Germinal center (tissue), 1 donor: Measurements from ENCODE around the gene DGCR8.

Source experiments
- DNase-seq: peaks from one replicate; pipeline ENCODE4 v3.0.0; 2012; ENCODE audit warnings: mixed read lengths, low spot score

Gene DGCR8

DNA sequence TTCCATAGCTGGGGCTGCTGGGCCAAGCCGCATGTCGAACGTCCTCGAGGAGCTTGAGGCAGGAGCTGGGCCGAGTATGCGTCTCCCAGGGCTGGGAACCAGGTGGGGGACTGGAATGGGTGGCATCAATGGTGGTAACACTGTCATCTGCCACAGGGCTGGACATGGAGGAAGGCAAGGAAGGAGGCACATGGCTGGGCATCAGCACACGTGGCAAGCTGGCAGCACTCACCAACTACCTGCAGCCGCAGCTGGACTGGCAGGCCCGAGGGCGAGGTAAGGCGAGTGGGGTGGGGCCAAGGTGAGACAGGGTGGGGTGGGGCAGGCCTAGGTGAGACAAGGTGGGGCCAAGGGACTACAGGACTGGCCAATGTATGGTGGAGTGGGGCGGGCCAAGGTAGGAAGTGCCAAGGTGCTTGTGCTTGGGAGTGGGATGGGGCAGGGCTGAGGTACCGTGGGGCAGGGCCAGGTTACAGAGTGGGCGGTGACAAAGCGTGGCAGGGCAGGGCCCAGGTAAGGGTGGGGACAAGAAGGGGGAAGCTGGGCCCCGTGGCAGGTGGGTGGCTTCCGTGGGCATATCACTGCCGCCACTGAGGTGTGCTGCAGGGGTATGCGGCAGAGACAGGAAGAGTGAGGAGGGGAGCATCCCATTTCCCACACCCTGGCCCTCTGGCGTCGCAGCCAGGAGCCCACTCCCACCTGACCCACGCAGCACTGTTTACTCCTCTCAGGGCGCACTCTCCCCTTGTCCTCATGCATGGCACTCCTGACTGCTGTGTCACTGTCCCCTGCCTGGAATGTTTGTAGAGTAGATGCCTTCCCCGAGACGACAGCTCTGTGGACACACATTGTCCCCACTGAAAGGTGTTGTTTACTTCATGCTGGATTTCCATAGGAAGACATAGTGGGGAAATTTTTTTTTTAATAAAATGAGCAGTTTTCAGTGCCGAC lies 27.5 kb upstream of the DGCR8 start:
- no peak for DNase-seq

DNA sequence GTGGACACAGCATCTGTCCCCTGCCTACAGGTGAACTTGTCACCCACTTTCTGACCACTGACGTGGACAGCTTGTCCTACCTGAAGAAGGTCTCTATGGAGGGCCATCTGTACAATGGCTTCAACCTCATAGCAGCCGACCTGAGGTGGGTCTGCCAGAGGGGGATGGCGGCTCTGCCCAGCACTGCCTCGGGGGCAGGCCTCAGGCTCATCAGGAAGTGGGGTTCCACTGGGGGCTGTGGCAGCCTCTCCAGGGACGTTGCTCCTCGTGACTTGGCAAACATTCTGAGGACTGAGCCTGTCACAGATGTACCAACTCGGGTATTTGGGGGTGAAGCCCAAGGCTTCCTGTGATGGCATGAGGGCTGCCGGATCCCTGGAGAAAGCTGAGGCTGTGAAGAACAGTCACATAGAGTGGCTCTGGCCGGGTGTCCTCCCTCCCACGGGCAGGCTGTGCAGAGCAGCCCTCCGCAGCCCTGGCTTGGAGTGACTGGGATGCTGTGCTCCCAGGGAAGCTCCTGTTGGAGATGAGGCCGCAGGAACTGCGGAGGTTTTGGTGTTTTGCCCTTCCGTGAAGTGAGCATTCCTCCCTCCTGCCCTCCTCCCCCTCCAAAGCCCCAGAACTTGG lies 26.5 kb upstream of the DGCR8 start:
- no peak for DNase-seq

DNA sequence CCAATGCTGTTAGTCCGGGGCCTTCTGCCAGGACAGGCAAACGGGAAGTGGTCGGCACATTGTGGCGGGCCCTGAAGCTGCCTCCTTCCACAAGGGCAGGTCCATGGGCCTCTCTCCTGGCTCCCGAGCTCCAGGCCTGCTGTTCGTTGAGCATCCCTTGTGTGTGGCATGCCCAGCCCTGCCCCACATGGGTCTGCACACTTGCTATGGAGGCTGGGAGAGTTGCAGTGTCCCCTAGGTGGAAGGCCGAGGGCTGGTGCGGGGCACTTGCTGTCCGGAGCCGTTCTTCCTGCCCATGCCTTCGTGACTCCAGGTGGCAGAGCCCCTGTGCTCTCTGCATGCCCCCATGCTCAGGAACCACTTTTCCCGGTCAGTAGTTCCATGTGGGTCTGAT lies 26.0 kb upstream of the DGCR8 start:
- no peak for DNase-seq

DNA sequence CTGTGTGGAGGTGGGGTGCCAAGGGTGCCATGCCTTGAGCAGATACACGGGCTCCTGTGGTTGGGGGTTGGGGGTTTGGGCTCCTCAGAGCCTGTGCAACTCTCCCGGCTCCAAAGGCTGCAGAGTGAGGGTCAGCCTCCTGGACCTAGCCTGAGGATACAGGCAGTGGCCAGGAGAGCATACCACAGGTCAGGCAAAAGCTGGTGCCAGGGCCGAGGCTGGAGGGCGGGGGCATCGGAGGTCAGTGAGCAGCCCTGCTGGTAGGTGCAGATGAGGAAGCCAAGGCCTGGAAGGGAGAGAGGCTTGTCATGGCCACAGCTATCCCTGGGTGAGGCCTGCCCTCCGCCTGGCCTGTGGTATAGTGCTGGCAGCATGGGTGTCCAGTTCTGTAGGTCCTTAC lies 25.6 kb upstream of the DGCR8 start:
- DNase-seq, result no peak

DNA sequence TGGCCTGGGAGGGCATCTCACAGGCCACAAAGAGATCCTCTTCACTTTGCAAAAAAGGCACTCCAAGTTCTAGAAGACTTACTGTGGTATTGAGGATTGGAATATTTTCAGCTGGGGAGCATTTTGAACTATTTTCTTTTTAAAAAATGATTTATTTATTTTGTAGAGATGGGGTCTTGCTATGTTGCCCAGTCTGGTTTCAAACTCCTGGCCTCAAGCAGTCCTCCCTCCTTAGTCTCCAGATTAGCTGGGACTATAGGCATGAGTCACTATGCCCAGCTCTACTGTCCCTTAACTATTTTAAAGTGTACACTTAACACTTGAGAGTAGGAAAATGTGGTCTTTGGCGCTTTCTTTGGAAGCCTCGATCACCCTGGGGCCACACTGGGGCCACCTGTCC lies 24.9 kb upstream of the DGCR8 start:
- no peak for DNase-seq

DNA sequence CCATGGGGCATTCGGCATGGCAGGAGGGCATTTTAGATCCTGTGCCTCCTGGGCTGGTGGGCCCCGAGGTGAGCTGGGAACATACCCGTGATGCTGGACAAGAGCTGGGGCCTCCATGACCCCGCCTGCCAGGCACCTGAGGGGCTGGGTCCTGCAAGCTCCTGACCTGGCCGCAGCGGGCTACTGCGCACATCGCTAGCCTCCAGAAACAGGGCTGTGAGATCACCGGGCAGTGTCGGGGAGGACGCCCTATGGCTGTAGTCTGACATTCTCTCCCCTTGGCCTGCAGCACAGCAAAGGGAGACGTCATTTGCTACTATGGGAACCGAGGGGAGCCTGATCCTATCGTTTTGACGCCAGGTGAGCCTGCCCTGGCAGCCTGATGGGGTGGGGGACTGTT lies 24.4 kb upstream of the DGCR8 start:
- DNase-seq, result no peak

DNA sequence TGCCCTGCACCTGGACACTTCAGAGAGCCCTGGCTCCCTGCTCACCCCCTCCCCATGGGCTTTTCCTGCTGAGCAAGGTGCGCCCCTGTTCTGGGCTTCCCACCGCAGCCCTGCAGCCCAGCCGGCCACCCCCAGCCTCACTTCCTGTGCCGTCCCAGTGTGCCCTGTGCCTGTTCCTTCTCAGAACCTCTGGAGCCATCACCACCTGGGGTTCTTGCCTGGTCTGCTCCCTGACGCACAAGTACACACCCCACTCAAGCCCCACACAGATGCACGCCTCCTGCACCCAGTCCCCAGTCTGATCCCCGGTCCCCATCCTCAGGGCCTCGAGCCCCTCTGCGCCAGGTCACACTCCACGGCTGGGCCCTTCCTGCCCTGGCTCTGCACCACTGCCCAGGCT lies 23.9 kb upstream of the DGCR8 start:
- DNase-seq, result no peak

DNA sequence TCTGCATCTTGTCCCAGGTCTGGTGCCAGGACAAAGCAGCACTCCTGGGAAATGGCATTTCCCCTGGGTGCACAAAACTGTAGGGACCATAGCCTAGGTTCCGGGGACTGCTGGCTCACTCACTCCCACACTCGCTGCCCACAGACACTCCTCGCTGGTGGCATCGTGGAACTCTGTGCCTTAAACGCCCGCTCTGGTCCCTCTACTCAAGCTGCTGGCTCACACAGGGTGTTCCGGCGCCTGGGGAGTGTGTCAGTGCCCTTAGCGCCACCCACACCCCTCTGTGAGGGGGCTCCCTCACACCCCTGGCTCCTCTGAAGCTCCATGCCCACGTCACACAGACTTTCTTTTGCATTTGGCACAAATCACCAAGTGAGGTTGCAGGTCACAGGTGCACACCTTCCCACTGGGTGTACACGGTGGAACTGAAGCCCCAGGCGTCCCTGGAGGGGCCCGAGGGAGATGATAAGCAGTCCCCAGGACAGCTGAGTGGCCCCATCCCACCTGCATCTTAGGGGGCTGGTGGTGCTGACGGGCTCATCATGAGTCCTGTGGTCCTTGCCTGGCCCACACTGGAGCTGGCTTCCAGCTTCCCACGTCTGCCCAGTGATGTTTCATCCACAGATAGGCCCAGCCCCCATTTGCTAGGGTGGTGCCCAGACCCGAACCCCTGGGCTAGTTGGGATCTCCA lies 23.2 kb upstream of the DGCR8 start:
- no peak for DNase-seq

DNA sequence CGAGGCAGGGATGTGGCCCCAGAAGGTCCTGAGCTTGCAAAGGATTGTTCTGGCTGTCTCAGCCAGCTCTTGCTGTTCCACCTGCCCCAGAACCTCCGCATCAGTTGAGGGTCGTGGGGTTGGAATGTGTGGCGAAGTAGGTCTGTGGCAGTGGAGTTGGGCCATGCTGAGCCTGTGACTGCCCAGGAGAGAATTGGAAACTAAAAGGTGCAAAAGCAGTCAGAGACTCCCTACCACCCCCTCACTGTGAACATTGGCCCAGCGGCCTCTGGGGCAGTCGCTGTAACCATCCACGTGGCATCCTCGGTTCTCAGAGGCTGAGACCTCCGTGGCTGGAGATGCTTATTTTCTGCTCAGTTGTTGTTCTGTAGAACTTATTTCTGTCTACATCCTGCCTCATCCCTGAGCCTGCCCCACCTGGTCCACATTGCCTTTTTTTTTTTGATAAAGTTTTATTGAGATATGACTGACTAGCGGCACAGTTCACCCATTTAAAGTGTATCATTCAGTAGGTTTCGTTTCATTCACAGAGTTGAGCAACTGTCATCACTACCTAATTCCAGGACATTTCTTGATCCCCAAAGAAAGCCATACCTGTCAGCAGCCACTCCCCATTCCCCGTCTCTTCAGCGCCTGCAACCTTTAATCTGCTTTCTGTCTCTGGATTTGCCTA lies 22.3 kb upstream of the DGCR8 start:
- no peak for DNase-seq

DNA sequence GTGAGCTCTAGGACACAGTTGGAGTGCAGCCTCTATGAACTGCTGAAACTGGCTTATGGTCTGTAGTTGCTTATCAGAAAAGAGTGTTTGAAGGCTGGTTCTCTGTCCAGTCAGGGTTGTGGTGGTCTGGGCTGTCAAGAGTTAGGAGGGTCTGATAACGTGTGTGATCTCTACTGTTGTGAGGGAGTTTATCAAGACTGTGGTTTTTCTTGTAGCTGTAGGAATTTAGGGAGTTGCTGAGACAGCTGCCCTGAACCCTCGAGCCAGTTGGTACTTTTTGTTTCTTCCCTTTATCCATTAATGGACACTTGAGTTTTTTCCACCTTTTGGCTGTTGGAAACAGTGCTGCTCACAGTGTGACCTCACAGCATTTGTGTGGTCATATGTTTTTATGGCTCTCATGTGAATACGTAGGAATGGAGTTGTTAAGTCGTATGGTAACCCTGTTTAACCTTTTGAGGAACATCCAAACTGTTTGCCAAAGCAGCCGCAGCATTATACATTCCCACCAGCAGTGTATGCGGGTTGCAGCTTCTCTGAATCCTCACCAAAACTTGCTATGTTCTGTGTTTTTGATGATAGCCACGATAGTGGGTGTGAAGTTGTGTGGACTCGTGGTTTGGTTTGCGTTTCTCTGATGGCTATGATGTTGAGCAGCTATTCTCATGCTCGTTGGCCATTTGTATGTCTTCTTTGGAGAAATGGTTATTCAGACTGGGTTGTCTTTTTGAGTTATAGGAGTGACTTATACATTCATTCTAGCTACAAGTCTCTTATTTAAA lies 20.9 kb upstream of the DGCR8 start:
- DNase-seq, result no peak

DNA sequence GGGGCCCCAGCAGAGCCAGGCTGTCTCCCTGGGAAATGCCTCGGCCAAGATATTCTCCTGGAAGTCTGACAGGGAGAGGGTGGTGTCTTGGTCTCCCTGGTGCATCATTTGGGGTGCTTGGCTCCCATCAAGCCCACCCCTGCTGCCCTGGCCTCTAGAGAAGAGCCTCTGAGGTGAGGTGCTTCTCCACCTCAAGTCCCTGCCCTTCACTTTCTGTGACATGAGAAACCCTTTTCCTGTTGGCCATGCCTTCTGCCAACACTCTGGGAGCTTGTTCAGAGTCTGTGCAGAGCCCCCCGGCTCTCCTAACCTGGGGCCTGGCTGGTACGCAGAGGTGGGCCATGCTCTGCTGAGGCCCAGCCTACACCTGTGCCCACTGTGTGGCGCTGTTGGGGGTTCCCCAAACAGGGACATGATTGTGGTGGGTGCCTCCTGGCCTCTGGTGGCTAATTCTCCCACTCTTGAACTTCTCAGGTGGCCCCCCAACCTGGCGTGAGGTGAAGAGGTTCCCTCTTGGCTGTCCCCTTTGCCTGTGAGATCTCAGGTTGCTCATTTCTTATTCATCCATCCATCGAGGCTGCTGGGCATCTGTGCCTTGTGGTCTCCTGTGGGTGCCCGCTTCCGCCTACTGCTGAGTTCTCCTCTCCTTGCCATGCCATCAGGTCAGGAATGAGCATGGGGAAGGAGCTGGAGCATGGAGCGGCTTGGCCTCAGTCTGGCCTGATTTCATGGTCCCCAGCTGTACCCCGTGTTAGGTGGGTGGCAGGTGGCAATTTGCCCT lies 19.2 kb upstream of the DGCR8 start:
- no peak for DNase-seq

DNA sequence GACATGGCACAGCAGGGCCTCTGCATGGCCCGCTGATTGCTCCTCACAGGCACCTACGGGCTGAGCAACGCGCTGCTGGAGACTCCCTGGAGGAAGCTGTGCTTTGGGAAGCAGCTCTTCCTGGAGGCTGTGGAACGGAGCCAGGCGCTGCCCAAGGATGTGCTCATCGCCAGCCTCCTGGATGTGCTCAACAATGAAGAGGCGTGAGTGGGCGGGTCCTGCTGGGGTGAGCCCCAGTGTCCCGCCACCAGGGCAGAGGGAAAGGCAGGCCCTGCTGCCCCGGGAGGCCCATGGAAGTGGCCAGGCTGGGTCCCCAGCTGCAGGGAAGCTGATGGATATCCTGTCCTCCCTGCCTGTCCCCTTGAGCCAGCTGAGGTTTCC lies 18.6 kb upstream of the DGCR8 start:
- DNase-seq, result no peak

DNA sequence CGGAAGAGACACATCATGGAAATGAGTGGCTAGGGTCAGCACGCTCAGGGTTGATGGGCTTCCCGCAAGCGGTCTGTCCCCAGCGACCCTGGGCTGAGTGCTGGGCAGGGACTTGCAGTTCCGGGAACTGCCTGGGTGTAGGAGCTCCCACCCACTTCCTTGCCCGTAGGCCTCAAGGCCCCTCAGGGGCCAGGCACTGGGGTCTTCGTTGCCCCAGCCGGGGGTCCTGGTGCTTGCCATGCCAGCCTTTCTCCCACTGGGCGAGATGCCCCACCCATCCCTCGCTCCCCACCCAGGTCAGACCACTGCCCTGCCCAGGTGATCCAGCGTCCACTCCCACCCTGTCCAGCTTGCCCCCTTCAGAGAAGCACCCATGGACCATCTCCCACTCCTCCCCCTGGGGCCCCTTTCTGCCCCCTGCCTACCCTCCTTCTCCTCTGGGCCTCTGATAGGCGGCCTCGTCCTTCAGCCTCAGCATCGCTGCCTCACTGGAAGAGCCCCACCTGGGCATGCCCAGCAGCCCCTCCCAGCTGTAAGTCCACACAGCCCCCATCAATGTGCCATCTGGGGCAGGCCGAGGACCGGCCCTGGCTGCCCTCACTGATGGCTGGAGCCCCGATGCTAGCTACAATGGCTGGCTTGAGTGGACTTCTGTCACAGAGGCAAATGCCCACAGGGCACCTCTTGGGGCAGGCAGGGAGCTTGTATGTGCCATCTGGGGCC lies 17.8 kb upstream of the DGCR8 start:
- DNase-seq, result no peak

DNA sequence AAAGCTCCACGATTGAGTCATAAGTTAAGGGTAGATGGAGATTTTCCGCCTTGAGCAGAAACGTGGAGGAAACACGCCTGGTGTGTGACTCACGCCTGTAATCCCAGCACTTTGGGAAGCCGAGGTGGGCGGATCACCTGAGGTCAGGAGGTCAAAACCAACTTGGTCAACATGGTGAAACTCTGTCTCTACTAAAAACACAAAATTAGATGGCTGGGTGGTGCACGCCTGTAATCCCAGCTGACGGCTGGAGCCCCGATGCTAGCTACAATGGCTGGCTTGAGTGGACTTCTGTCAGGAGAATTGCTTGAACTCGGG lies 17.3 kb upstream of the DGCR8 start:
- no peak for DNase-seq

DNA sequence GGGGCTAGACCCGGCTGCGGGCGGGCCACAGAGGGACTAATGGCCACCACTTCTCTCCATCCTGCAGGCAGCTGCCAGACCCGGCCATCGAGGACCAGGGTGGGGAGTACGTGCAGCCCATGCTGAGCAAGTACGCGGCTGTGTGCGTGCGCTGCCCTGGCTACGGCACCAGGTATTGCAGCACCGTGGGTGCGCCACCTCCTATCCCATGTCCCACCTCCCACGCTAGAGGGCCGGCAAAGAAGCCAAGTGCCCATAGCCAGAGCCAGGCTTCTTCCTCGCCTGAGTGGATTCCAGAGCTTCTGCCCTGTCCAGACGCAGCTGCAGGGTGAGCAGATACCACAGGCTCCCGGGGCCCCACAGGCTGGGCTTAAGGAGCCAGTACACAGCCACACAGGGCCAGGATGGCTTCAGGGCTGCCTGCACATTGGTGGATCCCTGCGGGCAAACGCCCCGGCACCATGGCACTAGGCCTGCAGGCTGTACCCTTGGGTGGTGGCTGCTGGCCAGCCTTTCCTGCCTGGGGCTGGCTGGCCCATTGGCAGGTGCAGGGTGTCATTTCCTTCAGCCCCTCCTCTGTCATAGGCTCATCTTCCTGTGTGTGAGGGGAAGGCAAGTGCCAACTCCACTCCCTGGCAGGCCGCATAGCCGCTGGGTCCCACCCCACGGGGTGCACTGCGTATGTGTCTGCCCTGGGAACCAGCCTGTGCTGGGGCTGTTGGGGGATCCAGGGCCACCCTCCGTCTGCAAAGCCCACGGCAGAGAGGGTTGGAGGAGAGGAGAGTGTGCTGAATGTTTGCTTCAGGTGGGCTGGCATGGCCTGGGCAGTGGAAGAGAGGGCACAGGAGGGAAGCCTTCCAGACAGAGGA lies 16.5 kb upstream of the DGCR8 start:
- no peak for DNase-seq

DNA sequence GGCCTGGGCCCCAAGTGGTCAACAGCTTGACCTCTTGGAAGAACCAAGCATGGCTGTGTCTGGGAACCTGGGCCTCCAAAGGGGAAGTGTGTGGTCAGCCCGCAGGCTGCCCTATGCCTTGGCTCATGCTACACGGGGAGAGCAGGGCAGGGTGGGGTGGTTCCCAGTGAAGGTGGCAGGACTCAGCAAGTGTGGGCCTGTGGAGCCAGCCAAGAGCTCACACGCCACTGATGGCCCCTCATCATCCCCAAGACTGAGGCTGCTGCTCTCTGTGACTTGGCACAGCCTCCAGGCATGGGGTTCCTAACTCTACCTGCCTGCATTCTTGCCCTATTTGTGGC lies 15.9 kb upstream of the DGCR8 start:
- no peak for DNase-seq

DNA sequence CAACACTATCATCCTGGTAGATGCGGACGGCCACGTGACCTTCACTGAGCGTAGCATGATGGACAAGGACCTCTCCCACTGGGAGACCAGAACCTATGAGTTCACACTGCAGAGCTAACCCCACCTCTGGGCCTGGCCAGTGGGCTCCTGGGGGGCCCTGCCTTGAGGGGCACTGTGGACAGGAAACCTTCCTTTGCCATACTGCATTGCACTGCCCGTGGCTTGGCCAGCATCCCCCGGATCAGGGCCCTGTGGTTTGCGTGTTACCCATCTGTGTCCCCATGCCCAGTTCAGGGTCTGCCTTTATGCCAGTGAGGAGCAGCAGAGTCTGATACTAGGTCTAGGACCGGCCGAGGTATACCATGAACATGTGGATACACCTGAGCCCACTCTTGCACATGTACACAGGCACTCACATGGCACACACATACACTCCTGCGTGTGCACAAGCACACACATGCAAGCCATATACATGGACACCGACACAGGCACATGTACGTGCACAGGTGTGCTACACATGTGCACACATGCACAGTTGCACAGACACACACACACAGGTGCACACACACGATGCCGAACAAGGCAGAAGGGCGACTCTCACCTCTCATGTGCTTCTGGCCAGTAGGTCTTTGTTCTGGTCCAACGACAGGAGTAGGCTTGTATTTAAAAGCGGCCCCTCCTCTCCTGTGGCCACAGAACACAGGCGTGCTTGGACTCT lies 15.3 kb upstream of the DGCR8 start:
- no peak for DNase-seq

DNA sequence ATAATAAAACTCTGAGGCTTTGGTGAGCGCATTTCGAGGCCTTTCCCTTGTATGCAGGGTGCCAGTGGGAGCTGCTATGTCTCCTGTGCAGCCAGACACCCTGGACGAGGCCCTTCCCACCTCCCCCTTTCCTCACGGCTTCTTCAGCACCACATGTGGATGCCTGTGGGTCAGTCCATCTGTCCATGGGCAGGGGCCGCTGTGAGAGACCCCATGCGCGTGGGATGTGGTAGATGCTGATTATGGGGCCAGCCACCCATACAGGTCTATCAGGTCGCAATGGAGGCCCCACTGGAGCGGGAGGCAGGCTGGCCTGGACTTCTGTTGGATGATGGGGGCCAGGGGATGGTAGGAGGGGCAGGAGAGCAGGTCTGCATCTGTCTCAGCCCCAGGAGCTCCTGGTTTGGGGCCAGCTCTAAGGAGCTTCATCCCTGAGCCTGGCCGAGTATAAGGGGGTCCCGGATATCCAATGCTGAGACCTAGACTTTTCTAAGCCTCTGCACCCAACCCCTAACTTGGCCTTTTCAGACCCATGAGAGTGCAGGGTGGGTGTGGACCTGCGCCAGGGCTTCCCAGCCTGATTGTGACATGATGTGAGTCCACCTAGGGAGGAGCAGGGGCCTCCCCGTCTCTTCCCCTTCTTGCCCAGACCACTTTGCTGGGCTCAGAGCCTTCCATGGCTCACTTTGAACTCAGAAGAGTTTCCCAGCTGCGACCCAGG lies 14.0 kb upstream of the DGCR8 start:
- DNase-seq, result no peak
